AG09309 (cell line): Measurements from ENCODE around the gene CEBPE.

Experiments
- DNase-seq: peaks from one replicate; pipeline ENCODE4 v3.0.0-alpha.2; 2010; ENCODE audit warnings: low read depth
- H3K4me3 ChIP-seq: 2 replicates; pipeline ENCODE4 v1.5.1; 2011; ENCODE audit warnings: mild to moderate bottlenecking, low read depth, low read length, moderate library complexity; ENCODE audit not compliant: control insufficient read depth
- CTCF ChIP-seq: IDR thresholded peaks from 2 replicates; pipeline ENCODE4 v1.5.1; 2011; ENCODE audit warnings: mild to moderate bottlenecking, low read depth, low read length, inconsistent platforms; ENCODE audit not compliant: insufficient read depth, control insufficient read depth; ENCODE audit errors: missing control alignments

Gene CEBPE

GRCh38 chr14:23071921-23072539 lies 47.0 kb downstream of the CEBPE start:
- peak overlapping the region; percentile 95 for H3K4me3 ChIP-seq
- no peak for DNase-seq
- TF ChIP-seq CTCF = no peak

GRCh38 chr14:23071244-23071920 lies 47.7 kb downstream of the CEBPE start:
- TF ChIP-seq CTCF = no peak
- DNase-seq = peak; percentile 73
- H3K4me3 ChIP-seq = peak overlapping the region; percentile 95

DNA sequence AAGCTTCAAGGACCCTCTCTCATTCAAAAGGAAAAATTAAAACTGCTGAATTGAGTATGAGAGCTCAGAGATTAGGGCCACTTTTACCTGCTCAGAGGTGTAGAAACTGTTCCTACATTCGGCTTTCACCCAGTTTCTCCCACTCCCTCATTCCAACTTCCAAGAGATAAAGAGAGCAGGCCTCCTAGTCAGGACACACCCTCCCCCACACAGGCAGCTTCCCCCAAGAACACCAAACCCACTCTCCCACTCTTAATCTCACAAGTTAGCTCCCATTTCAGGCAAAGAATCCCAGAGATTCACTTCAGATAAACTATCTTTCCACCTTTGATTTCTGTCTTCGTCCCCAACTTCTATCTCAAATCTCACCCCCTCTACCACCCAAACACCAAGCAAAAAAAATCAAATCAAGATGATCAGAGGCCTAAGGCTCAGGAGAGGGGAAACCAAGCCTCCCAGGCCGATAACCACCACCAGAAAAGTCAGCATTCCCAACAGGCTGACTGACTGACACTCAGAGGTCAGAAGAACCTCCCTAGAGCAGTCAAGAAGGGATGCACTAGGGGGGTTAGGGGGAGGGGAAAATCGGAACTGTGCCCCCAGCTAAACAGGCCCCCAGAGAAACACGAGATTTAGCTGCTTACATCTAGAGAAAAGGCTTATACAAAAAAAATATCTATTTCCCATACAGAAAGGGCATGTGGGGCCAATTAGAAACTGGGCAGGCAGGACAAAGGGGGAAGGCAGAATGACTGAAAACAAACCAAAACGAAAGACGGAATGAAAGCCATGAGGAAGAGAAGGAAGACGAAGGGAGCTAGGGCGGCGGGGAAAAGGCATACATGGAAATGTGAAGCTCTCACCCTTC lies 48.6 kb downstream of the CEBPE start:
- H3K4me3 ChIP-seq = peak overlapping the region; percentile 95
- no peak for TF ChIP-seq CTCF
- DNase-seq = no peak

DNA sequence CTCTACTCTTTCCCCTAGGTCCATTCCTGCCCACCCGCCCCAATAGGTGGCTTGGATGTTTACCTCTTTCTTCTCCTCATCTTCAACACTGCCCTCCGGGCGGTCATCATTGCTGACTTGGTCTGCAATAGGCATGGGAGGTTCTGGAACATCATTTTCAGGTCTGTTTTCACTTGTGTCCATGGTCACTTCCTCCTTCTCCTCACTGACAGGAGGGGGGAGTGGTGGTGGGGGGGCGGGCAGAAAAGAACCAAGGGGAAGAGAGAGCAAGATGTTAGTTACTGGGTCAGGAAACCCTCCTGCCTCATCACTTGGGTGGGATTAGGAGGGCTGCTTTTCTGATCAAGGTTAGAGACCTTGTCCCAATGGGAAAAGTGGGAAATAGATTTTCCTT lies 49.6 kb downstream of the CEBPE start:
- H3K4me3 ChIP-seq = no peak overlapping the region
- no peak for DNase-seq
- no peak for TF ChIP-seq CTCF

DNA sequence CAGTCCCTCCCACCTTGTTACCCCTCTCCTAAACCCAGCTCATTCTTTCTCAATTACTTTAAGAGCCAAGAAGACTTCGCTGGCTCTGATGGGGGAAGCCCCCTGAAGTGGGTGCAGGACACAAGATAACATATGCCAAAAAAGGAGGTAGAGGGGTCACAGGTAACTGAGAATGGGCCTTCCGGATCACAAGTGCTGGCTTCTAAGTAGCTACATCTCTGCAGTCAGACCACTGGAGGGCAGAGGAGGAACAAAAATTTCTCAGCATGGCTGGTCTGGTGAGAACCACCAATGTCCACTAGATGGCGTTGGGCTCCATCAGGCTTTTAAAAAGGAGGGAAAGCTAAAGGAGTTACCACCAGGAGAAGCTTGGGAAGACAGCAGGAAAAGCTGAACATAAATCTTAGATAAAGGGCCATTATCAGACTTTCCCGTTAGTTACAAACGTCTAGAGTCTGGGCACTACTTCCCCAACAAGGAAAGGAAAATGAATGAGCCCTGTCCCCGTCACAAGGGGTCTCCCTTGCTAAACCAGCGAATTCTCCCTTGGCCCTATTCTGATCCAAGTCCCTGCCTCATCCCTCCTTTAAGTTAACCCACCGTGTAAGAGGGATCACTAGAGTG lies 50.2 kb downstream of the CEBPE start:
- H3K4me3 ChIP-seq = no peak overlapping the region; the same call in 1 of the 2 replicates
- TF ChIP-seq CTCF = peak; percentile 98
- peak; percentile 81 for DNase-seq
